Measurements from ENCODE around the gene CHDH. TPM values are rescaled to one million over a fixed set of nuclear protein-coding genes. Genes with fewer than 3 reads are reported as not detected.
A peak's percentile ranks its signal among the peaks of the same experiment; 100 is the strongest.

The CHDH gene
- total and polyA plus RNA-seq, 2 donors (not counting 3 experiments of a cell fraction or from before 2014, with no cell fraction given): 0.04 to 0.06 TPM

GRCh38 chr3:53891497-53892285 is 45.5 kb upstream of the CHDH start, which contains the start of gene SELENOK:
SELENOK (minus strand) TSS chr3:53891859.
- BruUV-seq (replicated peaks): no TSS peak
- H3K9me3 ChIP-seq (replicated peaks; ENCODE audit: control insufficient read depth, insufficient read depth, low read length): no peaks in the 10 kb centered on the region
- no peaks in the 10 kb centered on the region for H3K9me1 ChIP-seq (replicated peaks; ENCODE audit: control insufficient read depth, extremely low read depth, insufficient read depth, low read length)
- peaks cover 2% of the 10 kb centered on the region for H4K20me1 ChIP-seq (replicated peaks; ENCODE audit: control insufficient read depth, extremely low read depth, insufficient read depth, low read length)
- H3K9ac ChIP-seq (replicated peaks; ENCODE audit: extremely low read depth, insufficient read depth, low read length): peak within 1 kb of the TSS; percentile 87
- ChIA-PET CTCF (interaction anchor here (1.0 to 2.3 kb wide), 3 partner anchors 9 to 60 kb away, joined by 3 to 9 read pairs (median 4); no protein-coding TSS in a partner anchor), POLR2A (interaction anchor here (1.1 to 1.2 kb wide), 2 partner anchors 9 to 10 kb away, joined by 3 to 6 read pairs; partner anchors contain the start of gene ACTR8)
- peaks cover 0 to 2% of the 10 kb centered on the region in 2 experiments for H3K36me3 ChIP-seq (ENCODE audit: control insufficient read depth in 2 of 2, extremely low read depth in 1 of 2, insufficient read depth in 2 of 2, low read length in 2 of 2)
- dilution Hi-C loops (cut with MboI; ENCODE audit: extremely low pct_ligation_motif_present, low sequenced_read_pairs): no loop called here
- H3K27me3 ChIP-seq (ENCODE audit: control insufficient read depth in 2 of 2, insufficient read depth in 2 of 2, low read length in 2 of 2): peaks cover 5 to 9% of the 10 kb centered on the region in 2 experiments
- peak within 1 kb of the TSS; percentile 80 for H3K27ac ChIP-seq (ENCODE audit: insufficient read depth, low read depth, low read length)
- peak within 1 kb of the TSS; percentile 79 for H2AFZ ChIP-seq (ENCODE audit: low read depth, low read length)
- peaks cover 27% of the 10 kb centered on the region for H3K79me2 ChIP-seq (ENCODE audit: control insufficient read depth, insufficient read depth, low read length)
- H3K4me3 ChIP-seq (replicated peaks in 1 of 3; ENCODE audit: insufficient read depth in 1 of 3, low read depth in 1 of 3, low read length in 3 of 3): peak within 1 kb of the TSS; percentile 90 to 96 (median 91)
- intact Hi-C loops (cut with micrococcal nuclease): loop anchor here (1.0 to 2.0 kb wide), 2 partner anchors 9 to 545 kb away; partner anchors contain the start of genes ACTR8 and DCP1A
- H3K4me2 ChIP-seq (ENCODE audit: insufficient read depth, low read length): peak within 1 kb of the TSS; percentile 98
- FAIRE-seq (peak; percentile 99), DNase-seq (ENCODE audit: low read depth, low spot score) (peak; percentile 99)
- no peak for TF ChIP-seq FOS (IDR thresholded peaks at IDR 0.05; ENCODE audit: borderline replicate concordance, insufficient read depth, low read length)
- peak; percentile 81 for TF ChIP-seq POLR2A (IDR thresholded peaks at IDR 0.05; ENCODE audit: low read depth, low read length)
- TF ChIP-seq MAX (IDR thresholded peaks at IDR 0.05; ENCODE audit: insufficient read depth, insufficient read length): no peak
- TF ChIP-seq EZH2 (IDR thresholded peaks at IDR 0.05; ENCODE audit: borderline replicate concordance, low read depth, low read length, severe bottlenecking): no peak
- peak; percentile 39 for TF ChIP-seq JUN (IDR thresholded peaks at IDR 0.05; ENCODE audit: borderline replicate concordance, insufficient read depth, insufficient read length, low read depth)
- TF ChIP-seq MYC (IDR thresholded peaks at IDR 0.05; ENCODE audit: low read depth, low read length): no peak
- no peak for TF ChIP-seq CTCF (IDR thresholded peaks at IDR 0.05; ENCODE audit: extremely low read depth in 1 of 2, insufficient read depth in 1 of 2, low read depth in 1 of 2, low read length in 2 of 2)
- no peak for TF ChIP-seq GATA2 (IDR thresholded peaks at IDR 0.05; ENCODE audit: insufficient read depth, insufficient read length, low read depth, low read length)
- peak; percentile 73 for TF ChIP-seq POLR2AphosphoS5 (IDR thresholded peaks at IDR 0.05; ENCODE audit: insufficient read depth, low read depth, low read length)
- H3K4me1 ChIP-seq (ENCODE audit: control insufficient read depth, extremely low read depth, insufficient read depth, low read length): peaks cover 13% of the 10 kb centered on the region
